ENCODE measurements around the gene ACSF2. TPM values are rescaled to one million over a fixed set of nuclear protein-coding genes. Genes with fewer than 3 reads are reported as not detected.
"Not testable (repeated sequence)": the region's sequence is repeated elsewhere in the genome, so short reads cannot be mapped to it uniquely, and the experiment has no call there.

Gene ACSF2
- total and polyA plus RNA-seq, 8 donors: 16.1 to 172 (median 67.9) TPM

DNA sequence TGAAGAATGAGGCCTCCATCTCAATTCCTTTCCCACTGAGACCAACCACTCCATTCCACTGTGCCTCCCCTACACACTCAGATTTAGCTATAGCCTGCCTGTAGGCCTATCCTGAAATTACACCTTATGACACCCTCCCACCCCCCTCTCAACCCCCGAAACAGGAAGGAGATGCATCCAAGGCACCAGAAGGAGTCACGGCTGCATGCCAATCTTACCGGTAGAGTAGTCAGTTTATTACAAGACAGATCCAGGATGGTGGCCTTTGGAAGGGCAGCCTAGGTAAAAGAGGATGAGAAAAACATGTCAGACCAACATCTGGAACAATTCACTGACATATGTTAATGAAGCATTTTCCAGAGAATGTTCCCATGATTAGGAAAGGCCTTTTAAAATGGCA is 31.3 kb upstream of the ACSF2 start:
- intact Hi-C loops (cut with DNase I; ENCODE audit: low total_unique reads): no loop called here
- 5 to 33% (median 25%) methylated on average over 3 of the region's 3 CpGs for WGBS, 5 donors

DNA sequence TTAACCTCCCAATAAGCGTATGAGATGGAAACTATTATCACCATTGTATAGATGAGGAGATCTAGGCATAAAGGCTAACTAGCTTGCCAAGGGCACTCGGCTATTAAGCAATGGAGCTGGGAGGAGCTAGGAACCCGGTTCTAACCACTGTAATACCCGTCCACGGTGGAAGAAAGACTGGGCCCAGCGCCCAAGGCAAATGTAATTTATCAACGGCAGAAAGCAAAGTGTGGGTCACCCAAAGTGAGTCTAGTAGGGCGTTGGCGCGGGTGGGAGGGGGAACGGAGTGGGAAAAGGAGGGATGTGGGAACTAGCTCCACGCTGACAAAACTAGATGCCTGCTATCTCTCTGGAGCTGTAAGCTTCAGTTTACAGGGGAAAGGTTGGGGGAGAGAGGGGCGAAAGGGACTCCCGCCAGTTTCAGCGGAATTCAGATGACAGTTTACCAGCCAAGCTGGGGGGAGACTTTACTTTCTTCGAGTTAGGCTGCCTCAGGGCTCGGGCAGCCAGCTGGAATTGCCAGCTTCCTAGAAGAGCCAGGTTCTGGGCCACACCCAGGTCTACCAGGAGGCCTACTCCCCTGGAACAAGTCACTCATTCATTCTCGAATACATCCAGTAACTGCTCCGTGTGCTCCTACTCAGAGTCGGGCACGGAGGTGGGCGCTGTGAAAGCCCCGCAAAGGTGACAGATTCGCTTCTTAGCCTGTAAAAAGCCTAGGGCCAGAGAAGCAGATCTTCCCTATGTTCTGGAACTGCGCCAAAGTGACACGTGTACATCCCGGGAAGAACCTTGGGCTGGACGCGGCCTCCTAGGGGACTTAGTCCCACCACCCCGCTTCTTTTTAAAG is 29.5 kb upstream of the ACSF2 start:
- intact Hi-C loops (cut with DNase I; ENCODE audit: low total_unique reads): no loop called here
- Histone ChIP-seq H3K4me1 (peaks cover 25 to 60% (median 53%) of the 10 kb centered on the region in 4 donors), H3K4me3 (peak overlapping the region; percentile 75 to 98 (median 90)), H3K9me3 (no peaks in the 10 kb centered on the region), H3K36me3 (peaks cover 28 to 40% (median 37%) of the 10 kb centered on the region in 4 donors), H3K27ac (peak overlapping the region; percentile 88 to 97 (median 96)), H3K27me3 (no peaks in the 10 kb centered on the region)
- WGBS, 5 donors: 2 to 6% (median 5%) methylated on average over 27 to 30 of the region's 30 CpGs
- peak; percentile 83 for DNase-seq
- peak in 1 of 3 donors; percentile 30 for TF ChIP-seq POLR2AphosphoS5 (IDR thresholded peaks at IDR 0.05)
- TF ChIP-seq, protein P1, sequence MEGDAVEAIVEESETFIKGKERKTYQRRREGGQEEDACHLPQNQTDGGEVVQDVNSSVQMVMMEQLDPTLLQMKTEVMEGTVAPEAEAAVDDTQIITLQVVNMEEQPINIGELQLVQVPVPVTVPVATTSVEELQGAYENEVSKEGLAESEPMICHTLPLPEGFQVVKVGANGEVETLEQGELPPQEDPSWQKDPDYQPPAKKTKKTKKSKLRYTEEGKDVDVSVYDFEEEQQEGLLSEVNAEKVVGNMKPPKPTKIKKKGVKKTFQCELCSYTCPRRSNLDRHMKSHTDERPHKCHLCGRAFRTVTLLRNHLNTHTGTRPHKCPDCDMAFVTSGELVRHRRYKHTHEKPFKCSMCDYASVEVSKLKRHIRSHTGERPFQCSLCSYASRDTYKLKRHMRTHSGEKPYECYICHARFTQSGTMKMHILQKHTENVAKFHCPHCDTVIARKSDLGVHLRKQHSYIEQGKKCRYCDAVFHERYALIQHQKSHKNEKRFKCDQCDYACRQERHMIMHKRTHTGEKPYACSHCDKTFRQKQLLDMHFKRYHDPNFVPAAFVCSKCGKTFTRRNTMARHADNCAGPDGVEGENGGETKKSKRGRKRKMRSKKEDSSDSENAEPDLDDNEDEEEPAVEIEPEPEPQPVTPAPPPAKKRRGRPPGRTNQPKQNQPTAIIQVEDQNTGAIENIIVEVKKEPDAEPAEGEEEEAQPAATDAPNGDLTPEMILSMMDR (IDR thresholded peaks at IDR 0.05): no peak

More for the DNA sequence above, 31.3 kb upstream of the ACSF2 start:
- peaks cover 43 to 57% (median 55%) of the 10 kb centered on the region in 4 donors for H3K36me3 ChIP-seq
- TF ChIP-seq POLR2AphosphoS5 (IDR thresholded peaks at IDR 0.05): no peak
- TF ChIP-seq, protein P1 (IDR thresholded peaks at IDR 0.05): no peak
- TF ChIP-seq EP300 (IDR thresholded peaks at IDR 0.05): no peak
- TF ChIP-seq POLR2A (IDR thresholded peaks at IDR 0.05): no peak
- peaks cover 27 to 77% (median 62%) of the 10 kb centered on the region in 4 donors for H3K4me1 ChIP-seq
- H3K9me3 ChIP-seq: no peaks in the 10 kb centered on the region
- DNase-seq: no peak
- no peaks in the 10 kb centered on the region for H3K27me3 ChIP-seq
- peak overlapping the region in 2 of 4 donors; percentile 90 to 98 for H3K4me3 ChIP-seq
- no peak overlapping the region for H3K27ac ChIP-seq

DNA sequence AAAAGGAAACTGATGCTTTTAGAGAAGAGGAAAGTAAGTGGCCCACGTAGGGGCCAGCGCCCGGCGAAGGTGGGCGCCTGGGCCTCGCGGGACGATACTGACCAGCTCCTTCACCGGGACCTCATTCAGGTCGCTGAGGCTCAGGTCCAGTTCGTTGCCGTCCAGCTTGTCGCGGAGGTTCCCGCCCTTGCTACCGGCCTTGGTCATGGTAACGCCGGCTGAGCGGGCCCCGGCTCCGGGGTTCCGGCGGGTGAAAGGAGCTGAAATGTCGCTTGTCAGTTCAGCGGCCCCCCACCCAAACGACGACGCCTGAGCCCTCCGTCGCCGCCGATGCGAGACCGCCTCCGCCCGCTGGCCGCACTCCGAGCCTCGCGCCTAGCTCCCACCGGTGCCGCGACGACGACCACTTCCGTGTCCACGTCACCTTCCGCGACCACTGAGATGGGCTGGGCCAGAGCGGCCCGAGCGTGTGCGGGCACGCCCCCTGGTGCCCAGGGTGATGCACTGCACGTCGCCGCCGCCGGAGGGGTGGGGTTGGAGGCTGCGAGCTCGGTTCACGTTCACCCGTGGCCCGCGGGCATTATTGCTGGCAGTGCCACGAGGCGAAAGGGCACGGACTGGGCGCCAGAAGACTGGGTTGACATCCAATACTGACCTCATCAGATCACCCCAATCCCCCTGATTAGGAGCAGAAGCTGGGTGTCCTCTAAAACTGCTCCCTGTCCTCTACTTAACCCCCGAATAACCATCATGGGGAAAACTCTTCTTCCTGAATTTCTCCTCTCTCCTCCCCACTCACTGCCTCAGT is 28.7 kb upstream of the ACSF2 start, which contains the start of gene LRRC59:
Gene LRRC59 (minus strand): TSS at position 413 of the 808 bp plus-strand sequence. CDS start 206 bp downstream, at position 207.
- intact Hi-C loops (cut with DNase I; ENCODE audit: low total_unique reads): no loop called here
- peak within 1 kb of the TSS; percentile 88 to 97 (median 96) for H3K27ac ChIP-seq
- H3K9me3 ChIP-seq: no peaks in the 10 kb centered on the region
- H3K4me1 ChIP-seq: peaks cover 17 to 52% (median 46%) of the 10 kb centered on the region in 4 donors
- no peaks in the 10 kb centered on the region for H3K27me3 ChIP-seq
- peak in 1 of 4 donors; percentile 85 for TF ChIP-seq POLR2A (IDR thresholded peaks at IDR 0.05)
- no peak for TF ChIP-seq EP300 (IDR thresholded peaks at IDR 0.05)
- TF ChIP-seq, protein P1 (IDR thresholded peaks at IDR 0.05): peak in 6 of 7 experiments; percentile 74 to 99 (median 98)
- TF ChIP-seq POLR2AphosphoS5 (IDR thresholded peaks at IDR 0.05): peak; percentile 83 to 100 (median 99)
- peak; percentile 92 to 97 for DNase-seq
- WGBS, 5 donors: 1 to 2% (median 1%) methylated on average over 31 to 70 of the region's 70 CpGs
- H3K36me3 ChIP-seq: peaks cover 20 to 31% (median 29%) of the 10 kb centered on the region in 4 donors
- H3K4me3 ChIP-seq: peak within 1 kb of the TSS; percentile 75 to 98 (median 90)

DNA sequence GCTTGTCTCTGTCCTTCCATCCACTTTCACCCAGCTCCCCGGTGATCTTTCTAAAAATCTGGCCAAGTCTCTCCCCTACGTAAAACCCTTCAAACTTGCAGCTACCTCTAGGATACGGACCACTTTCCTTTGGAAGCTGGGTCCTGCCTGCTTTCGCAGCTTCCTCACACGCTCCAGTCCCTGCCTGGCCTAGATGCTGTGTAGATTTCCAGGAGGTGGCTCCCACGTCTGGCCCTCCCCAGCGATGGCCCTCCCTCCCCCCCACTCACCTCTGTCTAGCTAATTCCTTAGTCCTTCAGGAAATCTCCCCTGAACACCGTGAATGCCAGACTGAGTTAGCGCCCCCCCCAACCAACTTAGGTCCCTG is 28.1 kb upstream of the ACSF2 start:
- Histone ChIP-seq H3K9me3 (no peaks in the 10 kb centered on the region), H3K27ac (peak overlapping the region in 3 of 5 donors; percentile 88 to 97 (median 96)), H3K36me3 (peaks cover 14 to 25% (median 23%) of the 10 kb centered on the region in 4 donors), H3K4me3 (peak overlapping the region; percentile 75 to 98 (median 90)), H3K4me1 (peaks cover 14 to 46% (median 41%) of the 10 kb centered on the region in 4 donors), H3K27me3 (no peaks in the 10 kb centered on the region)
- WGBS, 5 donors: 47 to 69% (median 56%) methylated on average over 9 of the region's 9 CpGs
- no peak for DNase-seq
- TF ChIP-seq POLR2A (IDR thresholded peaks at IDR 0.05): no peak
- no peak for TF ChIP-seq POLR2AphosphoS5 (IDR thresholded peaks at IDR 0.05)
- TF ChIP-seq, protein P1 (IDR thresholded peaks at IDR 0.05): no peak
- TF ChIP-seq EP300 (IDR thresholded peaks at IDR 0.05): no peak
- intact Hi-C loops (cut with DNase I; ENCODE audit: low total_unique reads): no loop called here

DNA sequence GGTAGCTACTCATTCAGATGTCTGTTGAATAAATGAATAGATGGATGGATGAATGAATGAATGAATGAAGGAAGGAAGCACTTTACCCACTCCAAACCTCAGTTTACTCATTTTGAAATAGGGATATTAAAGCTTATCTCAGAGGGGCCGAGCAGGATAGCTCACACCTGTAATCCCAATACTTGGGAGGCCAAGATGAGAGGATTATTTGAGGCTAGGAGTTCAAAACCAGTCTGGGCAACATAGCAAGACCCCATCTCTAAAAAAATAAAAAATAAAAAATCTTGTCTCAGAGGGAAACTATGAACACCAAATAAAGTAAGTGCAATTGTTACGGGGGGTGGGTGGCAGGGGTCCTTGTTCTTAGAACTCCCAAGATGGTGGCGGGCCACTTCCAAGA is 27.3 kb upstream of the ACSF2 start:
- H3K27me3 ChIP-seq; DNase-seq; H3K9me3 ChIP-seq; H3K27ac ChIP-seq; H3K4me3 ChIP-seq; intact Hi-C loops (cut with DNase I; ENCODE audit: low total_unique reads): not testable (repeated sequence)
- H3K36me3 ChIP-seq: peaks cover 7 to 18% (median 15%) of the 10 kb centered on the region in 4 donors
- peaks cover 14 to 38% (median 37%) of the 10 kb centered on the region in 4 donors for H3K4me1 ChIP-seq
- 89 to 100% (median 94%) methylated on average over 3 of the region's 3 CpGs for WGBS, 5 donors

DNA sequence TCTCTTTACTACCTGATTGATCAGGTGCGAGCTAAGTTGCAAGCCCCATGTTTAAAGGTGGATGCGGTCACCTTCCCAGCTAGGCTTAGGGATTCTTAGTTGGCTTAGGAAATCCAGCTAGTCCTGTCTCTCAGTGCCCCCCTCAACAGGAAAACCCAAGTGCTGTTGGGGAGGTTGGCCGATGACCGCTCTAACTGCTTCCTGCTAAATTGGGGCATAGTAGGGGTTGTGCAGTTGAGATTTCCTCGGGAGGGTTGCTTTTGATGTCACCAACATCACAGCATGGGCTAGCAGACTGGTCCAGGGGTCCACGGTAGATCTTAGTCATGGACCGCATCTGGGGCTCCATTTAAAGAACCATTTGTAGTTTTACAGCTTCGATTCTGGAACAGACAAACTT is 26.4 kb upstream of the ACSF2 start:
- DNase-seq; H3K9me3 ChIP-seq; H3K27ac ChIP-seq; H3K4me3 ChIP-seq; H3K27me3 ChIP-seq; H3K36me3 ChIP-seq; intact Hi-C loops (cut with DNase I; ENCODE audit: low total_unique reads): not testable (repeated sequence)
- 94 to 96% (median 95%) methylated on average over 8 of the region's 8 CpGs for whole genome bisulfite sequencing, 5 donors
- H3K4me1 ChIP-seq: peaks cover 14 to 30% (median 29%) of the 10 kb centered on the region in 4 donors
